TTC549 (cell line): ENCODE data around the gene PIP.
"Not testable (repeated sequence)": the region's sequence is repeated elsewhere in the genome, so short reads cannot be mapped to it uniquely, and the experiment has no call there.

ENCODE experiments used
- FAIRE-seq: peaks from 2 replicates; lab custom pipeline; 2012; peaks lifted over from hg19 to GRCh38; lab: Jason Lieb, UNC

The PIP gene

GRCh38 chr7:143131781-143132180 lies at the start of gene PIP:
TSS of gene PIP (plus strand) at chr7:143132077. CDS start at chr7:143132117, 40 bp downstream.
- FAIRE-seq = no peak

GRCh38 chr7:143085109-143085508 lies 46.8 kb upstream of the PIP start:
- FAIRE-seq = no peak

- FAIRE-seq = not testable (repeated sequence)
These were observed 46.3 kb upstream of the PIP start for GRCh38 chr7:143085610-143086009.

GRCh38 chr7:143088549-143089231 lies 43.2 kb upstream of the PIP start:
- FAIRE-seq = not testable (repeated sequence)

- no peak for FAIRE-seq
These were observed 35.7 kb upstream of the PIP start for GRCh38 chr7:143096146-143096545.

GRCh38 chr7:143099579-143099978 lies 32.3 kb upstream of the PIP start:
- FAIRE-seq = not testable (repeated sequence)

- FAIRE-seq = no peak
These were observed 27.1 kb upstream of the PIP start for GRCh38 chr7:143104759-143105158.

- FAIRE-seq = not testable (repeated sequence)
These were observed 23.9 kb upstream of the PIP start for GRCh38 chr7:143108019-143108418.

- no peak for FAIRE-seq
These were observed 14.5 kb upstream of the PIP start for GRCh38 chr7:143117395-143117794.

- no peak for FAIRE-seq
These were observed 11.0 kb upstream of the PIP start for GRCh38 chr7:143120691-143121405.

- FAIRE-seq = not testable (repeated sequence)
These were observed 8.6 kb upstream of the PIP start for GRCh38 chr7:143123326-143123725.

- FAIRE-seq = no peak
These were observed 5.7 kb upstream of the PIP start for GRCh38 chr7:143126146-143126545.

- no peak for FAIRE-seq
These were observed 2.8 kb upstream of the PIP start for GRCh38 chr7:143129051-143129450.

- FAIRE-seq = no peak
These were observed 2.4 kb upstream of the PIP start for GRCh38 chr7:143129477-143129876.

GRCh38 chr7:143130541-143130940 lies 1.3 kb upstream of the PIP start:
- no peak for FAIRE-seq

GRCh38 chr7:143147070-143147469 lies 15.2 kb downstream of the PIP start:
- no peak for FAIRE-seq

- no peak for FAIRE-seq
These were observed 16.2 kb downstream of the PIP start for GRCh38 chr7:143148050-143148449.

- no peak for FAIRE-seq
These were observed 16.8 kb downstream of the PIP start for GRCh38 chr7:143148651-143149050.

- FAIRE-seq = not testable (repeated sequence)
These were observed 18.8 kb downstream of the PIP start for GRCh38 chr7:143150696-143151095.

- FAIRE-seq = not testable (repeated sequence)
These were observed 26.7 kb downstream of the PIP start for GRCh38 chr7:143158617-143159016.

GRCh38 chr7:143171697-143172096 lies 39.8 kb downstream of the PIP start:
- no peak for FAIRE-seq

GRCh38 chr7:143172354-143172753 lies 40.5 kb downstream of the PIP start:
- FAIRE-seq = no peak

GRCh38 chr7:143176128-143176527 lies 44.3 kb downstream of the PIP start:
- FAIRE-seq = no peak
